Loucy (cell line): ENCODE results near the gene MACROD2.
"Not testable (repeated sequence)": the region's sequence is repeated elsewhere in the genome, so short reads cannot be mapped to it uniquely, and the experiment has no call there.

Experiments used
- H2AFZ ChIP-seq: fragments of 200-600 bp; sonication (generic); 2 replicates; pipeline ENCODE4 v1.6.0; 2016; ENCODE audit warnings: antibody characterized with exemption, mild to moderate bottlenecking, low read length, moderate library complexity
- H3F3A ChIP-seq: fragments of 200-600 bp; 2 replicates; pipeline ENCODE4 v1.6.0; 2016; ENCODE audit warnings: antibody characterized with exemption, low read depth, mild to moderate bottlenecking
- H3K27me3 ChIP-seq: fragments of 200-600 bp; sonication (generic); 2 replicates; pipeline ENCODE4 v1.6.1; 2014; ENCODE audit warnings: low read length, mild to moderate bottlenecking; ENCODE audit not compliant: insufficient read depth, poor library complexity, severe bottlenecking
- H3K36me3 ChIP-seq: fragments of 200-600 bp; sonication (generic); 2 replicates; pipeline ENCODE4 v1.6.1; 2016; ENCODE audit warnings: low read length; ENCODE audit not compliant: insufficient read depth
- H3K4me1 ChIP-seq: fragments of 200-600 bp; sonication (generic); 2 replicates; pipeline ENCODE4 v1.5.1; 2014; ENCODE audit warnings: low read length, mild to moderate bottlenecking; ENCODE audit not compliant: insufficient read depth, poor library complexity, severe bottlenecking
- H3K4me2 ChIP-seq: fragments of 200-600 bp; sonication (generic); 2 replicates; pipeline ENCODE4 v1.6.0; 2014; ENCODE audit warnings: antibody characterized with exemption, low read length, low read depth, mild to moderate bottlenecking; ENCODE audit not compliant: poor library complexity, severe bottlenecking
- H3K4me3 ChIP-seq: fragments of 200-600 bp; sonication (generic); 2 replicates; pipeline ENCODE4 v1.5.1; 2014; ENCODE audit warnings: low read length, mild to moderate bottlenecking, mixed read lengths; ENCODE audit not compliant: poor library complexity, severe bottlenecking
- H3K79me2 ChIP-seq: fragments of 200-600 bp; sonication (generic); 2 replicates; pipeline ENCODE4 v1.6.1; 2014; ENCODE audit warnings: low read length; ENCODE audit not compliant: insufficient read depth
- H3K9ac ChIP-seq: fragments of 200-600 bp; sonication (generic); 2 replicates; pipeline ENCODE4 v1.6.0; 2014; ENCODE audit warnings: mild to moderate bottlenecking, low read depth, low read length, moderate library complexity; ENCODE audit not compliant: poor library complexity, severe bottlenecking
- H3K9me2 ChIP-seq: fragments of 200-600 bp; sonication (generic); replicated peaks from 2 replicates; pipeline ENCODE4 v1.6.1; 2016; ENCODE audit warnings: low read depth, low read length, mixed read lengths
- H3K9me3 ChIP-seq: fragments of 200-600 bp; sonication (generic); 2 replicates; pipeline ENCODE4 v1.6.1; 2014; ENCODE audit warnings: mild to moderate bottlenecking, antibody characterized with exemption, low read length, low read depth; ENCODE audit not compliant: insufficient read depth
- H4K20me1 ChIP-seq: fragments of 200-600 bp; sonication (generic); 2 replicates; pipeline ENCODE4 v1.6.0; 2014; ENCODE audit warnings: antibody characterized with exemption, low read length, mild to moderate bottlenecking; ENCODE audit not compliant: insufficient read depth, poor library complexity, severe bottlenecking
- EZH2phosphoT487 ChIP-seq: fragments of 200-600 bp; IDR thresholded peaks from 2 replicates; pipeline ENCODE4 v1.6.1; 2018; ENCODE audit warnings: antibody characterized with exemption, mild to moderate bottlenecking, moderate library complexity, borderline replicate concordance
- TF ChIP-seq, protein P1 (sequence below): fragments of 200-600 bp; sonication (generic); conservative IDR thresholded peaks from 2 replicates; pipeline ENCODE4 v1.5.1; 2014; ENCODE audit warnings: mild to moderate bottlenecking, antibody characterized with exemption, low read length

Gene MACROD2

DNA sequence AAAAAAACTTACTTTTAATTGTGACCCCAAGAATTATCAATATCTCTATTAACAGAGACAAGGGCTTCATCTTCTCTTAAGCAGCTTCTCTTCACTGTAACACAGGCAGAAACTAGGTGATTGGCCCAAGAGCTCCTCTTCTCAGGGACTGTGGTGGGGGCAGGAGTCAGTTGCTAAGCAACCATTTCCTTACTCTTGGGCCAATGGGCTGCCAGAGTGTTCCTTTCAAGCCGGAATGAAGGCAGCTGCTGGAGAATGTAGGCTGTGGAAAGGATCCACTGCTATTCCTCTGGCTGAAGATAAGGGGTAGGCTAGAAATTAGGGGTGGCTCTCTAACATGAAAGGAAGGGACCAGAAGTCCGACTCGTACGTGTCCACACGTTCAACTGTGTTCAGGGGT lies 4.9 kb upstream of the MACROD2 start, which contains the start of gene SEL1L2:
Gene SEL1L2 (minus strand): TSS at position 150 of the 400 bp plus-strand sequence. CDS start 80 bp downstream, at position 70.
- no peaks in the 10 kb centered on the region for H3K4me1 ChIP-seq
- no peaks in the 10 kb centered on the region for H3F3A ChIP-seq
- no peak within 1 kb of the TSS for H3K4me2 ChIP-seq
- no peak within 1 kb of the TSS for H2AFZ ChIP-seq
- no peaks in the 10 kb centered on the region for H3K27me3 ChIP-seq
- H3K9me3 ChIP-seq, result peaks cover 3% of the 10 kb centered on the region; the same call in 1 of the 2 replicates
- no peak within 1 kb of the TSS for H3K9ac ChIP-seq
- H3K79me2 ChIP-seq, result no peaks in the 10 kb centered on the region
- H3K9me2 ChIP-seq, result no peaks in the 10 kb centered on the region
- TF ChIP-seq, protein P1, sequence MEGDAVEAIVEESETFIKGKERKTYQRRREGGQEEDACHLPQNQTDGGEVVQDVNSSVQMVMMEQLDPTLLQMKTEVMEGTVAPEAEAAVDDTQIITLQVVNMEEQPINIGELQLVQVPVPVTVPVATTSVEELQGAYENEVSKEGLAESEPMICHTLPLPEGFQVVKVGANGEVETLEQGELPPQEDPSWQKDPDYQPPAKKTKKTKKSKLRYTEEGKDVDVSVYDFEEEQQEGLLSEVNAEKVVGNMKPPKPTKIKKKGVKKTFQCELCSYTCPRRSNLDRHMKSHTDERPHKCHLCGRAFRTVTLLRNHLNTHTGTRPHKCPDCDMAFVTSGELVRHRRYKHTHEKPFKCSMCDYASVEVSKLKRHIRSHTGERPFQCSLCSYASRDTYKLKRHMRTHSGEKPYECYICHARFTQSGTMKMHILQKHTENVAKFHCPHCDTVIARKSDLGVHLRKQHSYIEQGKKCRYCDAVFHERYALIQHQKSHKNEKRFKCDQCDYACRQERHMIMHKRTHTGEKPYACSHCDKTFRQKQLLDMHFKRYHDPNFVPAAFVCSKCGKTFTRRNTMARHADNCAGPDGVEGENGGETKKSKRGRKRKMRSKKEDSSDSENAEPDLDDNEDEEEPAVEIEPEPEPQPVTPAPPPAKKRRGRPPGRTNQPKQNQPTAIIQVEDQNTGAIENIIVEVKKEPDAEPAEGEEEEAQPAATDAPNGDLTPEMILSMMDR, result no peak
- H3K36me3 ChIP-seq, result no peaks in the 10 kb centered on the region
- H3K4me3 ChIP-seq, result no peak within 1 kb of the TSS
- no peaks in the 10 kb centered on the region for H4K20me1 ChIP-seq

DNA sequence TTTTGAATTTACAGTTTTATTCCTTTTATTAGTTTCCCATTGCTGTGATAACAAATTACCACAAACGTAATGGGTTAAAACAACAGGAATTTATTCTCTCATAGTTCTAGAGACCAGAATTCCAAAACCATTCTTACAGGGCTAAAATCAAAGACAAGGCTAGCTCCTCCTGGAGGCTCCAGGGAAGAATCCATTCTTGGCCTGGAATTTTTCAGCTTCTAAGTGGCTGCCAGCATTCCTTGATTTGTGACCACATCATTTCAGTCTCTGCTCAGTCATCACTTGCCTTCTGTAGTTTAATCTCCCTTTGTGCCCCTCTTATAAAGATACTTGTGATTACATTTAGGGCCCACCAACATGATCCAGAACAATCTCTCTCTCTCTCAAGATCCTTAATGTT lies 4.0 kb upstream of the MACROD2 start:
- H3K4me1 ChIP-seq, result no peaks in the 10 kb centered on the region

DNA sequence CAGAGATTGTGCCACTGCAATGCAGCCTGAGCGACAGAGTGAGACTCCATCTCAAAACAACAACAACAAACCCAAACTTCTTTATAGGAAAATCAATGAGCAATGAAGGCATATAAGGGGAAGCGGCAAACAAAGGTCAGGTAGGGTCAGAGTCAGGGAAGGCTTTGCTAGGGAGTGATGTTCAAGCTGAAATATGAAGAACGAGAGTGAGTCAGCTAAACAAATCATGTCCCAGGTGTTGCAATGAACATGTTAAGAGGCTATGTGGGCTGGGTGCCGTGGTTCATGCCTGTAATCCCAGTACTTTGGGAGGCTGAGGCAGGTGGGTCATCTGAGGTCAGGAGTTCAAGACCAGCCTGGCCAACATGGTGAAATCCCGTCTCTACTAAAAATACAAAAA lies 3.4 kb upstream of the MACROD2 start:
- not testable (repeated sequence) for H3K9me3 ChIP-seq, H2AFZ ChIP-seq, H3K27me3 ChIP-seq, H3K4me2 ChIP-seq, H3K36me3 ChIP-seq, H3K4me1 ChIP-seq, H3K9ac ChIP-seq, H3K79me2 ChIP-seq, H3K4me3 ChIP-seq, H4K20me1 ChIP-seq, H3K9me2 ChIP-seq, H3F3A ChIP-seq

More for the DNA sequence above, 4.0 kb upstream of the MACROD2 start:
- Histone ChIP-seq H3F3A (no peaks in the 10 kb centered on the region), H3K79me2 (no peaks in the 10 kb centered on the region), H3K4me3 (no peak overlapping the region), H4K20me1 (no peaks in the 10 kb centered on the region), H3K9ac (no peak overlapping the region), H2AFZ (no peak overlapping the region), H3K27me3 (no peaks in the 10 kb centered on the region), H3K9me3 (peaks cover 3% of the 10 kb centered on the region; the same call in 1 of the 2 replicates), H3K4me2 (no peak overlapping the region), H3K9me2 (no peaks in the 10 kb centered on the region), H3K36me3 (no peaks in the 10 kb centered on the region)
- no peak for TF ChIP-seq EZH2phosphoT487
- TF ChIP-seq, protein P1, result no peak

DNA sequence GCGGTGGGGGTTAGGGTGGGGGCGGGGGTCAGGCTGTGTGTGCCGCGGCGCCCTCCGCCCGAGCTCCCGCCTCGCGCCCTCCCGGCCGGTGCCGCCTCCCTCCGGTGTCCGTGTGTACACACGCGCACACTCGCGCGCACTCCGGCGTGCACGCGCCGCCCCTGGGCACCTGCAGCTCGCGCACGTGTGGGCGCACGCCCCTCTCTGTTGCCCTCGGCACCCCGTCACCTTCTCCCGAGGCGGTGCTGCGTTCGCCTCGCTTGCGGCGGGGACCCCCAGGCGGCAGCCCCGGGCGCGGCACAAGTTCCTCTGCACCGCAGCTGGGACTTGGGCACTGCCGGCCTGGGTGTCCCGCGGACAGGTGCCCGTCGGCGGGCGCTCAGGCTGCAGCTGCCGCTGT lies 525 bp downstream of the MACROD2 start:
- Histone ChIP-seq H3K79me2 (no peaks in the 10 kb centered on the region), H3K4me1 (no peaks in the 10 kb centered on the region), H2AFZ (no peak overlapping the region), H3K9me2 (no peaks in the 10 kb centered on the region), H4K20me1 (no peaks in the 10 kb centered on the region), H3K36me3 (no peaks in the 10 kb centered on the region), H3F3A (no peaks in the 10 kb centered on the region), H3K4me2 (no peak overlapping the region), H3K27me3 (no peaks in the 10 kb centered on the region), H3K4me3 (no peak overlapping the region), H3K9ac (no peak overlapping the region), H3K9me3 (peaks cover 3% of the 10 kb centered on the region; the same call in 1 of the 2 replicates)
- no peak for TF ChIP-seq EZH2phosphoT487
- TF ChIP-seq, protein P1, result no peak
